ENCODE measurements around the gene STK17B.
A peak's percentile ranks its signal among the peaks of the same experiment; 100 is the strongest.

STK17B gene

DNA sequence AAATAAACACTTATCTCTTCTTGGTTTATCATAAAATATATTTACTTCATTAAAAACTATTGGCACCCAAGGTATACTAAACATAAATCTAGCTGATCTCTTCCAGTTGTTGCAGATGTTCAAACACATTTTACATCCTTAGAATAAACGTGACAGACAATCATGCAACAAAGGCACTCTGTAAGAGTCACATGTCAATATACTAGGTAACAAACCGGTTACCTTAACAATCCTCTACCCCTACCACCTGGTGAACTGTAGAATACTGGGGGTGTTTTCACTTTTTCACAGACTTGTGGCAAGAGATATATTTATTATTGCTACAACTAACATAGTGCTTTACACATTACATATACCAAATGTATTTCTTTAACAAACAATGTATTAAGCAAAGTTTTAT, 15.8 kb downstream of the STK17B start:
- DNase-seq (ENCODE audit: low read depth in 2 of 2): no peak

DNA sequence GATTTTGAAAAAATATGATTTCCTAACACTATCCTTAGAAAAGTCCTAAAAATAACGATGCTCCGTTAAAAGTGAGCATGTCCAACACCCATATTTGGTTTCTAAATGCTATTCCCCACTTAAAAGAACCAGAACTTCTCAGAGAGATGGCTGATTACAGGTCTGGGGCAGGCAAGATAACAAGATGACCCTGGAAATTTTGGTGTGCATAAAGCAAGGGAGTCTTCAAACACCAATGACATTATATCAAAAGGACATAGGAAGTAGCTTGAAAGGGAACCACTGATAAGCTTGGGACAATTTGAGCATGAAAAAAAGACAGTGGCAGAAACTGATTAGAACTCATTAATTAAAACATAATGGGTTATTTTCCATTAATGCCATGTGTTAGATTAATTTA, 17.9 kb downstream of the STK17B start:
- no peak for DNase-seq (ENCODE audit: low read depth in 2 of 2)

DNA sequence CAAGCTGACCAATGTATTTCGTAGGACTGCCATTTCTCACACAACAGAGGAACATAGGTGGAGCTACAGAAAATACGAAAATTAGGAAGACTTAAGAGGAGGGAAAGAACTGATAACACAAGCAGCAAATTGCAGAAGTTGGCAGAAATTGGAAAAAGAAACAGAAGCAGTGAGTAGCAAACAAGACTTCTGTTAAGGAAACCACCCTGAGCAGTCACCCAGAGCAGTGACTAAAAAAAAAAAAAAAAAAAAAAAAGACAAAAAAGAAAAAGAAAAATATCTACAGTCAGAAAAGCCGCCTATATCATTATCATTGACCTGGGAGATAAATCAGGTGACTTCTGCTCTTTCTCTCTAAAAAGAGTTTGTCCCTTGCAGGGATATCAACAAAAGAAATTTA, 21.4 kb downstream of the STK17B start:
- no peak for DNase-seq (ENCODE audit: low read depth in 2 of 2)

GRCh38 chr2:196148736-196149135, 22.6 kb downstream of the STK17B start:
- no peak for DNase-seq (ENCODE audit: low read depth in 2 of 2)

DNA sequence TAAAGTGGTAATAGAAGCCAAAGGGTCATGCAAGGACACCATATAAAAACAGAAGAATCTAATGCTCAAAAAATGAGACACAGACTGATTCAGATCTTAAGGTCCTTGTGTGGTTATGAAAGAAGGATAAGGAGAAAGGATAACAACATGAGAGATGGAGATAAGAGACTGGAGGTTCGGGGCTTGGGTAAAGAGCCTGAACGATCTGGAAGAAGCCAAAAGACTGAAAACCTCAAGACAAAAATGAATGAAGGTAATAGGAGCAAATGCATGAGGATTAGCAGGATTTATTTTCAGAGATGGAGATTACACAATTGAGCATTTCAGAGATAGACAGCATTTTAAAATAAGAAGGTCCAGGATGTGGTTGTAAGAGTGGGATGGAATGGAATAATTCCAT, 26.1 kb downstream of the STK17B start:
- no peak for DNase-seq (ENCODE audit: low read depth in 2 of 2)

DNA sequence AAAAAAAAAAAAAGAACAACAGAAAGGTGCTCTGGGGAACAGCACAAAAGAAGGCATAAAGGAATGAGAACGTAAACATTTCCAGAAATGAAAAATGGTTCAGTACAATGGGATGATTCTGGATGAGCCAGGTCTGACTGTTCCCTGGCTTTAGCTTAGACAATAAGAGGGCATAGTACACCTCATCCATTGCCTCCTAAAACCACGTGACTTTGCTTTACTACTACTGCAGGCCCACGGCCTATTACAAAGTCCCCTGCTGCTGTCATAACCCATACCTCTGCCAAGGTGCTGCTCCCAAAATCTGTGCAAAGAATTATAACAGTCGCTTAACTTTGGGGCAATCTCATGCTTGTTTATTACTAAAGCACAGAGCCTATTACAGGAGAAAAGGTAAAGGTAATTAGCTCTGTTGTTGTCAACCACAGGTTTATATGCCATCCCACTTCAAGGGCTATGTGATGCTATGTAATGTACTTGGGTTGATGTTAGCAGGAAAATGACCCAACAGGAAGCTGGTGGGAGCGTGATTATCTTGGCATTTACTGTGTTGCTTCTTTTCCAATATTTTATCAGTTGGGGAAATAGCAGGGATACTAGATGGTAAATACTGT, 26.8 kb downstream of the STK17B start:
- no peak for DNase-seq (ENCODE audit: low read depth in 2 of 2)

- DNase-seq (ENCODE audit: low read depth in 2 of 2): no peak
Observed at GRCh38 chr2:196143730-196144131, 27.6 kb downstream of the STK17B start.

- no peak for DNase-seq (ENCODE audit: low read depth in 2 of 2)
Observed at GRCh38 chr2:196142825-196143224, 28.6 kb downstream of the STK17B start.

DNA sequence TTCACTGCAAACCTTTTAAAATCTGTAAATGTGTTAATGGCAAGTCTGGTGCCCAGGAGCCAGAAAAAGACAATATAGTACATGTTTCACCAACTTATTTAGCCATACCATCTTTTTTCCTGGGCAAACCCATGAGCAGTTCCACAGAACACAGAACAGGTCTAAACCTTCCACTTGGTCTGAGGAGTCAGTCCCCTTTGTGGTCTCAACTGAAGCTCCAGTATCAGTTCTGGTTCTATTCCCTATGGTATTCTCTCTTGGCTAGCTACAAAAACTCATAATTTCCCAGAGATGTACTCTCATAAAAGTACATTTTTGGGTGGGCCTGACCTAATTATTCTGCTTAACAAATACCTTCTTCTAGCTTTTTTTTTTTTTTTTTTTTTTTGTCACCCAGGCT, 31.2 kb downstream of the STK17B start:
- DNase-seq (ENCODE audit: low read depth in 2 of 2): no peak

GRCh38 chr2:196137271-196137670, 34.1 kb downstream of the STK17B start:
- no peak for DNase-seq (ENCODE audit: low read depth in 2 of 2)

DNA sequence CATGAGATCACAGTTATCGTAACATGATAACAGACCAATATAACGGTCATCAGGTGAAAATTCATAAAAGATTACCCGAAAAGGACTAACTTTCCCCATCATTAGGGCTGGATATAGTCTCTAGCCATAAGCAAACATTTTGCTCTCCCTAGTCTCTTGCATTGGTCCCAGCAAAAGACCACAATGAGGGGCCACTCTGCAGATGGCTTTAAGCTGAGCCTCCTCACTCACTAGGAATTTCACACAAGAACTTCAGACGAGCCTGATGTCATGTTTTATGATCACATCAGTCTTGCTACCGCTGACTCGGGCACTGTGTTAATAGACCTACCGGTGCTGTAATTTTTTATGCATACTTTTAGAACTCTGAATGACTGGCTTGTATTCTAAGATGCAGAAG, 35.2 kb downstream of the STK17B start:
- no peak for DNase-seq (ENCODE audit: low read depth in 2 of 2)

DNA sequence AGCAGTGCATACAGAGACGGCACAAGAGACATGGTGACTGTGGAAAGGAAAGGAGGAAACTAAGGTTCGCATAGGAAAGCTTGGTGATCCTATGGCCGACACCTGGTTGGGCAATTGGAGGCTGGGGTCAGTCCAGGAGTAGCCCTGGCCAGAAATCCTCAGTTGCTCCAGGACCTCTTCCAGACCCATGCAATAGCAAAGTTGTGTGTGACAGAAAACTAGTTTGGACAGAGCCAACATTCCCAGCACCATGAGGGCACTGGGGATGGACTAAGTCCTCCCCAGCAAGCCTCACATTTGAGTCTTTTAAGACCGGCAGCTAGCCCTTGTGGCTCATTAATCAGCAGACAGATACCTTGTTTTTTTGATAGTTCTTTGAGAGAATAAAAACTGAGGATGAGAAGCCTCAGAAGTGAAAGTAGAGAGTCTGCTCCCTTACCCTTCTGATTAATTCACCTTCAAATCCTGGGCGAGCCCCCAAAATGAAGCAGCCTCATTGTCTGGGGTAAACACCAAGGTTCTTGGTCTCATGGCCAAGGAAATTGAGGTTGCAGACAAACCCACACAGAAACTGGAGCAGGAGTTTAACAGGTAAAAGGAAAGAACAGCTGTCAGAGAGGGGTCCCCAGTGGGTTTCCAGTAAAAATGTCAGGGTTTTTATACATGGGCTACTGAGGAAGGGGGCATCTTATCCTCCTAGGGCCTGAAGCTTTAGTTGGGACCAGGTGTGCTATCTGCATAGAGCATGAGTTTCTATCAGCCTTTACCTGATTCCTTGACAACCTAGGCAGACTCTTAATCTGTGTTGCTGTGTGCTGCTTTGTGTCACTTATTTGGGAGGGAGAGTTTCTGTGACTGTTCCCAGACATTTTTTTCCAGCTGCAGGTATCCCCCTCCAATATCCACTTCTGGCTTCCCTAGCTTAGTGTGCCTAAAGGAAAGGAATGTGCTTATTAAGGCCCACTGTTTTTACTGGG, 39.1 kb downstream of the STK17B start:
- no peak for DNase-seq (ENCODE audit: low read depth in 2 of 2)

DNA sequence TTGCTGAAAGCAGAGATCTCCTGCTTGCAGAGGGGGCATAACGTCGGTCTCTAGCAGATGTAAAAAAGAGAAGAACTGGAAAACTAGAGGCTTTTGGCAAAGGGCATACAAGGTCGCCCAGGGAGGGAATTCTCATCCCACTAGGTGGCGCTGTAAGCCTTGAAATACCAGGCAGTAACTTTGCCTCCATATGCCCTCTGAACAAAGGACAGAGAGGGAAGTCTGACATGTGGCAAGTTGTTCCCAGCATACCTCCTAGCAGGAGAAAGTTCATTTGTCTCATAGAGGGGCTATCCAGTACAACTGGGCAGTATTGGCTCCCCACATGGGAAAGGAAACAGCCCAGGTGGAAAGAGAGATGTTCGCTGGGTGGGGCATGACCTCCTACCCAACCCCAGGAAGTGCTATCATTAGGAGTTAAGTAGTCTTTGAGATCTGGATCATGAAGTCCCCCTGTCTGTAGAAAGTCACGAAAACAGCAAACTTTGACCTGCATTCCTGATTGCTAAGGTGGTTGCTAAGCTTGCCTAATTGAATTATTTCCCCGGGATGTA, 39.9 kb downstream of the STK17B start:
- DNase-seq (ENCODE audit: low read depth in 2 of 2): peak in 1 of 2 donors; percentile 44

DNA sequence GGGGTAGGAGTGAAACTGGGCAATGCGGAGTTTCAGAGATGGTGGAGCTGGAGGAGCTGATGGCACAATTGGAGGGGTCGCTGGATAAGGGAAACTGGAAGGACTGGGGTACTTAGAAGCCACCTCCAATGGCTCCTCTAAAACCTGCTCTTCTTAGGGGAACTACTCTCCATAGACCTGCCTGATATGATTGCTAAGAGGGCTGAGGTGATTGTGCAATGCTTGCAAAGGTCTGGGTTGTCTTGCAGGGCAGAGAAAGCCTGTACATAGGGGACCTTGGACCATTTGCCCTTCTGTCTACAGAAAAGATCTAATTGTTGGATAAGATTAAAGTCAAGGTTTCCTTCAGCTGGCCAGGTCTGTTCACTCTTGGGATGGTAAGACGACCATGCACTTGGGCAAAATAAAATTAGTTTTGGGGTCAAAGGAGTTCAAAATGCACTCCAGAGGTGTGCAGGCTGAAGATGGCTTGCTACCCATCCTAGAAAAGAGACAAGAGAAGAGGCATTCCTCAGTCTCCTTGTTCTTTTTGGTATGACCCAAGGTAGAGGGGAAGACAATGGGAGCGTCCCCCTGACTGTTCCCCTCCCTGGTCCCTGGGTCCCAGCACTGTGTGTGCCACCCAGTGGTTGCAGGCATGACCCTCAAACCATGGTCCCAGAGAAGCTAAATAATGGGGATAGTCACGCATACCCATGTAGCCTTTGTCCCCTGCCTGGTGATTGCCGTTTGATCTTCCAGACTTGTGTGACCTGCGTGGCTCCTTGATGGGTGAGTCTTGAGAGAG, 41.1 kb downstream of the STK17B start:
- no peak for DNase-seq (ENCODE audit: low read depth in 2 of 2)

DNA sequence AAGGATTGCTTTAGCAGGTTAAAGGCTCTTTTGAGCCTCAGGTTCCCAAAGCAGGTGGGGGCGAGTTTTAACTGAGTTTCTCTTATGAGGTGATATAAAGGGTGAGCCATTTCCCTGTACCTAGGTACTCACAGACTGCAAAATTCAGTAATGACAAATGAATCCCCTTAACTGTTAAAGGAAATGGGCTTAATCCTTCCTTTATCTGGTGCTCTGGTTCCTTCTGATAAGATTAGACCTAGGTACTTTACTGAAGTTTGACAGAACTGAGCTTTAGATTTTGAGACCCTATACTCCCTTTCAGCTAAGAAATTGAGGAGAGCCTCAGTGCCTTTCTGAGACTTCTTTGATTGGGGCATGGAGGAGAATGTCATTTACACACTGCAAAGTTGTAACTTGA, 42.6 kb downstream of the STK17B start:
- no peak for DNase-seq (ENCODE audit: low read depth in 2 of 2)

DNA sequence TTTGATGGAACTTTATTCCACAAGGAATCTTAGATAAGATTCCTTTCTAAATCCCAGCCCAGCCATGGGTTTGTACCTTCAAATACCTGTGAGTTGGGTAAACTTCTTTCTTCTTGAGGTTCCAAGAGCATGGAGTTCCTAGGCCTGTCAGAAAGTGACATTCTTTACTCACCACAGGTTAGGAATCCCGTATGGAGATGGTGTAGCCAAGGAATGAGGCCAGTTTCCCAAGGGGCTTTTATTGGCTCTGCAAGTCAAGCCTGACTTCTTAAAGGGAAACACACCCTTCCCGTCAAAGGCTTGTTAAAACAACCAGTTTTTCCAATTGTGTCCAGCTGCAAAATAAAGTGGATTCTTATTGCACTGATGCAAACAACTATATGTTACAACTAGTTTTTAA, 45.8 kb downstream of the STK17B start:
- no peak for DNase-seq (ENCODE audit: low read depth in 2 of 2)

GRCh38 chr2:196123679-196124373, 47.6 kb downstream of the STK17B start:
- DNase-seq (ENCODE audit: low read depth in 2 of 2): no peak

GRCh38 chr2:196119926-196120325, 51.5 kb downstream of the STK17B start:
- no peak for DNase-seq (ENCODE audit: low read depth in 2 of 2)

- no peak for DNase-seq (ENCODE audit: low read depth in 2 of 2)
Observed at GRCh38 chr2:196117214-196117705, 54.1 kb downstream of the STK17B start.

- DNase-seq (ENCODE audit: low read depth in 2 of 2): no peak
Observed at GRCh38 chr2:196113061-196113974, 58.1 kb downstream of the STK17B start.

All from stimulated activated CD8-positive, alpha-beta memory T cell treated with anti-CD3 and anti-CD28 coated beads, Interleukin-7, amount 100 ng/mL, for 1 hour (primary cell).